Ramos (cell line): ENCODE results near the gene TPCN1.
"Not testable (repeated sequence)": the region's sequence is repeated elsewhere in the genome, so short reads cannot be mapped to it uniquely, and the experiment has no call there.

Source experiments
- in situ Hi-C: fragments of 300-500 bp; cut with MboI; formaldehyde crosslinking; loops from one replicate; pipeline ENCODE4 v1.14.3; 2022; ENCODE audit warnings: low sequenced_read_pairs; ENCODE audit not compliant: unreplicated experiment

The TPCN1 gene

GRCh38 chr12:113194971-113195391, 26.3 kb upstream of the TPCN1 start:
- in situ Hi-C loops, result loop anchor here (10.0 kb wide), 2 partner anchors 120 to 240 kb away; no protein-coding TSS in a partner anchor

GRCh38 chr12:113195598-113195997, 25.7 kb upstream of the TPCN1 start:
- in situ Hi-C loops, result loop anchor here (10.0 kb wide), 2 partner anchors 119 to 239 kb away; no protein-coding TSS in a partner anchor

GRCh38 chr12:113196582-113196981, 24.7 kb upstream of the TPCN1 start:
- in situ Hi-C loops, result loop anchor here (10.0 kb wide), 2 partner anchors 118 to 238 kb away; no protein-coding TSS in a partner anchor

- in situ Hi-C loops, result loop anchor here (10.0 kb wide), 2 partner anchors 118 to 238 kb away; no protein-coding TSS in a partner anchor
These were observed 24.3 kb upstream of the TPCN1 start for GRCh38 chr12:113196990-113197389.

- in situ Hi-C loops, result loop anchor here (10.0 kb wide), 2 partner anchors 117 to 237 kb away; no protein-coding TSS in a partner anchor
These were observed 23.7 kb upstream of the TPCN1 start for GRCh38 chr12:113197518-113198077.

- in situ Hi-C loops, result loop anchor here (10.0 kb wide), 2 partner anchors 117 to 237 kb away; no protein-coding TSS in a partner anchor
These were observed 23.0 kb upstream of the TPCN1 start for GRCh38 chr12:113198296-113198695.

- in situ Hi-C loops, result no loop called here
These were observed 21.1 kb upstream of the TPCN1 start for GRCh38 chr12:113200021-113200797.

- in situ Hi-C loops, result no loop called here
These were observed 19.8 kb upstream of the TPCN1 start for GRCh38 chr12:113201187-113202177.

GRCh38 chr12:113202300-113203075, 18.8 kb upstream of the TPCN1 start:
- in situ Hi-C loops, result no loop called here

- in situ Hi-C loops, result no loop called here
These were observed 17.2 kb upstream of the TPCN1 start for GRCh38 chr12:113203852-113204760.

- in situ Hi-C loops, result no loop called here
These were observed 16.5 kb upstream of the TPCN1 start for GRCh38 chr12:113204804-113205203.

GRCh38 chr12:113206802-113207201, 14.5 kb upstream of the TPCN1 start:
- in situ Hi-C loops, result not testable (repeated sequence)

- in situ Hi-C loops, result no loop called here
These were observed 13.6 kb upstream of the TPCN1 start for GRCh38 chr12:113207613-113208040.

GRCh38 chr12:113208041-113208934, 13.0 kb upstream of the TPCN1 start:
- in situ Hi-C loops, result no loop called here

GRCh38 chr12:113211160-113211559, 10.1 kb upstream of the TPCN1 start:
- in situ Hi-C loops, result no loop called here

GRCh38 chr12:113214895-113215400, 6.3 kb upstream of the TPCN1 start:
- in situ Hi-C loops, result no loop called here

GRCh38 chr12:113216027-113216426, 5.2 kb upstream of the TPCN1 start:
- in situ Hi-C loops, result no loop called here
